Subcutaneous adipose tissue (tissue), 4 donors: Measurements from ENCODE around the gene SPATA16. TPM values are rescaled to one million over a fixed set of nuclear protein-coding genes. Genes with fewer than 3 reads are reported as not detected.

Source experiments
- CTCF ChIP-seq: fragments of 450-650 bp; IDR thresholded peaks from one replicate; pipeline ENCODE4 v1.5.1; 2016; ENCODE audit warnings: low read depth, mild to moderate bottlenecking, control low read depth, antibody characterized with exemption, moderate library complexity
- total RNA-seq, 4 donors: library from RNA; depleted of rRNA; stranded (reverse); fragments of >200 nt; gene quantifications; one replicate each; pipeline ENCODE4 v1.1.0, GENCODE V29; 2016

SPATA16 gene
- total RNA-seq, 4 donors from 2014 or later: not detected

- no peak for TF ChIP-seq CTCF
Observed at GRCh38 chr3:173055228-173055933, 85.7 kb downstream of the SPATA16 start.

- no peak for TF ChIP-seq CTCF
Observed at GRCh38 chr3:173049360-173049759, 91.7 kb downstream of the SPATA16 start.

GRCh38 chr3:173045770-173046382 lies 95.2 kb downstream of the SPATA16 start:
- no peak for TF ChIP-seq CTCF

GRCh38 chr3:173044998-173045397 lies 96.0 kb downstream of the SPATA16 start:
- TF ChIP-seq CTCF: no peak

GRCh38 chr3:173043757-173044156 lies 97.3 kb downstream of the SPATA16 start:
- TF ChIP-seq CTCF: no peak

GRCh38 chr3:173038484-173038871 lies 102.6 kb downstream of the SPATA16 start:
- TF ChIP-seq CTCF: no peak

- TF ChIP-seq CTCF: no peak
Observed at GRCh38 chr3:173037840-173038483, 103.1 kb downstream of the SPATA16 start.
